Measurements from ENCODE around the gene CAMKMT.

CAMKMT gene

GRCh38 chr2:44810892-44811530, 449.3 kb downstream of the CAMKMT start:
- no peak overlapping the region for H3K4me3 ChIP-seq (ENCODE audit: severe bottlenecking)
- ATAC-seq (ENCODE audit: low read depth), result no peak
- no peak overlapping the region for H3K27ac ChIP-seq (ENCODE audit: poor library complexity, severe bottlenecking)
- H3K4me1 ChIP-seq (ENCODE audit: insufficient read depth, poor library complexity, severe bottlenecking), result no peaks in the 10 kb centered on the region
- TF ChIP-seq CTCF (IDR thresholded peaks at IDR 0.05; ENCODE audit: poor library complexity, severe bottlenecking), result no peak
- peaks cover 41% of the 10 kb centered on the region for H3K27me3 ChIP-seq (ENCODE audit: insufficient read depth, poor library complexity, severe bottlenecking)
- H3K9me3 ChIP-seq (ENCODE audit: severe bottlenecking), result no peaks in the 10 kb centered on the region
- no peak for DNase-seq (ENCODE audit: low spot score)
- H3K36me3 ChIP-seq (ENCODE audit: low read depth), result no peaks in the 10 kb centered on the region

GRCh38 chr2:44813165-44813564, 451.4 kb downstream of the CAMKMT start:
- no peak for TF ChIP-seq CTCF (IDR thresholded peaks at IDR 0.05; ENCODE audit: poor library complexity, severe bottlenecking)
- Histone ChIP-seq H3K27me3 (ENCODE audit: insufficient read depth, poor library complexity, severe bottlenecking) (peaks cover 19% of the 10 kb centered on the region), H3K36me3 (ENCODE audit: low read depth) (no peaks in the 10 kb centered on the region), H3K4me1 (ENCODE audit: insufficient read depth, poor library complexity, severe bottlenecking) (no peaks in the 10 kb centered on the region), H3K9me3 (ENCODE audit: severe bottlenecking) (no peaks in the 10 kb centered on the region), H3K4me3 (ENCODE audit: severe bottlenecking) (no peak overlapping the region), H3K27ac (ENCODE audit: poor library complexity, severe bottlenecking) (no peak overlapping the region)
- DNase-seq (ENCODE audit: low spot score), result no peak
- ATAC-seq (ENCODE audit: low read depth), result no peak

DNA sequence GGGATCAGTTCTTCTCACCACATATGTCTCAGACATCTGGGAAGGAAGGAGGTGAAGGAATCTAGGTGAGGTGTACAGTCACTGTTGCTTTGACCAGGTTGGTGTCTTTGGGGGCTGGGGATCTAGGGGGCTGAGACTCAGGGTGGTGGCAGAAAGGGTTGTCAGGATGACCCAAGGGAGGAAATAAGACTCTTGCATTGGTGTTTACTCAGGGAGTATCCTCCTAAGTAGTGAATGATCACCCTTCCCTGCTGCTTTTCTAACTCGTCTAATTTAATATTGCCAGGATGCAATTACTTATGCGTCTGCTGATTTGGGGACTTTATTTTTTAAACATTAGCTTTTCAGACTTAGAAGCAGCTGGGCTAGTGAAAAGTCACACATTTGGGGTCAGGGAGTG, 451.9 kb downstream of the CAMKMT start:
- H3K4me3 ChIP-seq (ENCODE audit: severe bottlenecking), result no peak overlapping the region
- H3K4me1 ChIP-seq (ENCODE audit: insufficient read depth, poor library complexity, severe bottlenecking), result no peaks in the 10 kb centered on the region
- no peak overlapping the region for H3K27ac ChIP-seq (ENCODE audit: poor library complexity, severe bottlenecking)
- ATAC-seq (ENCODE audit: low read depth) (no peak), DNase-seq (ENCODE audit: low spot score) (no peak)
- H3K36me3 ChIP-seq (ENCODE audit: low read depth), result no peaks in the 10 kb centered on the region
- peaks cover 14% of the 10 kb centered on the region for H3K27me3 ChIP-seq (ENCODE audit: insufficient read depth, poor library complexity, severe bottlenecking)
- no peak for TF ChIP-seq CTCF (IDR thresholded peaks at IDR 0.05; ENCODE audit: poor library complexity, severe bottlenecking)
- H3K9me3 ChIP-seq (ENCODE audit: severe bottlenecking), result no peaks in the 10 kb centered on the region

- Histone ChIP-seq H3K4me3 (ENCODE audit: severe bottlenecking) (no peak overlapping the region), H3K27me3 (ENCODE audit: insufficient read depth, poor library complexity, severe bottlenecking) (no peaks in the 10 kb centered on the region), H3K27ac (ENCODE audit: poor library complexity, severe bottlenecking) (no peak overlapping the region), H3K36me3 (ENCODE audit: low read depth) (no peaks in the 10 kb centered on the region), H3K4me1 (ENCODE audit: insufficient read depth, poor library complexity, severe bottlenecking) (no peaks in the 10 kb centered on the region), H3K9me3 (ENCODE audit: severe bottlenecking) (no peaks in the 10 kb centered on the region)
- DNase-seq (ENCODE audit: low spot score) (no peak), ATAC-seq (ENCODE audit: low read depth) (no peak)
- no peak for TF ChIP-seq CTCF (IDR thresholded peaks at IDR 0.05; ENCODE audit: poor library complexity, severe bottlenecking)
These were observed 455.5 kb downstream of the CAMKMT start for GRCh38 chr2:44817256-44817655.

DNA sequence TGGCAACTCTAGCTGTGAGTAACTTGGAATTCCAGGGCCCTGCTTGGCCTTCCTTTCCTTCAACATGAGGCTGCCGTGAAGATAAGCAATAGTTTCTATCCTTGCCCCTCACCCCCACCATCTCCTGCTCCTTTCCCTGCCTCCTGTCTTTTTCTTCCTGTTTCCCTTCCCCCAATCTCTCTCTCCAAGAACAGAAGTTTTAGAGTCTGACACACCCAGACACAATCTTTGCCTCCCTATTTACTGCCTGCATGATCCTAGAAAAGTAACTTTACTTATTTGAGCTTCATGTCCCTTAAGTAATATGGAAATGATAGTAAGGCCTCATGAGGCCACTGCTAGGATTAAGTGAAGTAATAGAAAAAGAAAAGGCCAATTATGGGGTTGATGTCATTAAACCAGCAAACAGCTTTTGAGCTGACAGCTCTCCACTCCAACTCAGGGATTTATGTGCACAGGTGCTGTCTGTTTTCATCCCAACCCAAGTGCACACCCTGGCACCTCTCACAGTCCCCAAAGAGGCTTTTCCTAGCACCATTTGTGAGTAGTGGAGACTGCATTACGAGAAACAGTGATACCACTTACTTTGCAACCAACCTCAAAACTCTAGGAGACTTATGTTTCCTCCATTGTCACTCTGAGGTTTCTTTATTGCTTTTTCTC, 456.1 kb downstream of the CAMKMT start:
- ATAC-seq (ENCODE audit: low read depth), result no peak
- Histone ChIP-seq H3K9me3 (ENCODE audit: severe bottlenecking) (no peaks in the 10 kb centered on the region), H3K27me3 (ENCODE audit: insufficient read depth, poor library complexity, severe bottlenecking) (no peaks in the 10 kb centered on the region), H3K4me1 (ENCODE audit: insufficient read depth, poor library complexity, severe bottlenecking) (no peaks in the 10 kb centered on the region), H3K4me3 (ENCODE audit: severe bottlenecking) (no peak overlapping the region), H3K27ac (ENCODE audit: poor library complexity, severe bottlenecking) (no peak overlapping the region), H3K36me3 (ENCODE audit: low read depth) (no peaks in the 10 kb centered on the region)
- no peak for TF ChIP-seq CTCF (IDR thresholded peaks at IDR 0.05; ENCODE audit: poor library complexity, severe bottlenecking)
- no peak for DNase-seq (ENCODE audit: low spot score)

Measured in RWPE2 (cell line).